PC-3 (cell line): ENCODE data around the gene OSBPL6. TPM values are rescaled to one million over a fixed set of nuclear protein-coding genes. Genes with fewer than 3 reads are reported as not detected.

ENCODE experiments used
- ATAC-seq: fragments of 200-7000 bp; cut with Tn5 transposase; 2 replicates; pipeline ENCODE4 v1.9.1; 2020; ENCODE audit warnings: mild to moderate bottlenecking, moderate library complexity
- BruUV-seq: library from RNA; stranded (reverse); fragments of 400-500 nt; replicated peaks from 2 replicates; lab custom pipeline; 2021; lab: Mats Ljungman, UMichigan
- CTCF ChIA-PET: fragments of 300-600 bp; sonication (Branson Sonifier 250); formaldehyde crosslinking; loops from one replicate; lab custom pipeline; 2022; ENCODE audit warnings: antibody characterized with exemption; lab: Charles Lee
- POLR2A ChIA-PET: fragments of 300-600 bp; sonication (Branson Sonifier 250); formaldehyde crosslinking; loops from one replicate; lab custom pipeline; 2022; ENCODE audit warnings: antibody characterized with exemption; ENCODE audit not compliant: unreplicated experiment; lab: Charles Lee
- DNase-seq: peaks from one replicate; pipeline ENCODE4 v3.0.0-alpha.2; 2015
- H2AFZ ChIP-seq: fragments of 300-600 bp; sonication (generic); 2 replicates; pipeline ENCODE4 v1.6.0; 2016; ENCODE audit warnings: antibody characterized with exemption, low read length
- H3F3A ChIP-seq: fragments of 300-600 bp; sonication (generic); one replicate; pipeline ENCODE4 v1.6.0; 2017; ENCODE audit warnings: antibody characterized with exemption, low read length, control low read depth, mild to moderate bottlenecking; ENCODE audit not compliant: unreplicated experiment
- H3K27ac ChIP-seq: fragments of 300-600 bp; sonication (generic); 2 replicates; pipeline ENCODE4 v1.5.1; 2016; ENCODE audit warnings: mild to moderate bottlenecking, low read length
- H3K27me3 ChIP-seq: fragments of 300-600 bp; sonication (generic); 2 replicates; pipeline ENCODE4 v1.6.1; 2016; ENCODE audit warnings: low read length, mixed read lengths
- H3K36me3 ChIP-seq: fragments of 300-600 bp; sonication (generic); 2 replicates; pipeline ENCODE4 v1.6.1; 2016; ENCODE audit warnings: low read depth, mixed run types, low read length, mixed read lengths
- H3K4me1 ChIP-seq: fragments of 300-600 bp; sonication (generic); 2 replicates; pipeline ENCODE4 v1.5.1; 2016; ENCODE audit warnings: low read length; ENCODE audit not compliant: insufficient read depth
- H3K4me2 ChIP-seq: fragments of 300-600 bp; sonication (generic); 2 replicates; pipeline ENCODE4 v1.6.0; 2016; ENCODE audit warnings: low read length
- H3K4me3 ChIP-seq: fragments of 300-600 bp; sonication (generic); 2 replicates; pipeline ENCODE4 v1.5.1; 2016; ENCODE audit warnings: mild to moderate bottlenecking, low read length, mixed read lengths
- H3K79me2 ChIP-seq: fragments of 300-600 bp; sonication (generic); 2 replicates; pipeline ENCODE4 v1.6.1; 2017; ENCODE audit warnings: low read length, mixed read lengths
- H3K9ac ChIP-seq: fragments of 300-600 bp; sonication (generic); 2 replicates; pipeline ENCODE4 v1.6.0; 2016; ENCODE audit warnings: mild to moderate bottlenecking, low read length
- H3K9me2 ChIP-seq: fragments of 300-600 bp; sonication (generic); replicated peaks from 2 replicates; pipeline ENCODE4 v1.6.1; 2016; ENCODE audit warnings: mixed run types, low read length, mixed read lengths
- H3K9me3 ChIP-seq: fragments of 300-600 bp; sonication (generic); 2 replicates; pipeline ENCODE4 v1.6.1; 2016; ENCODE audit warnings: low read length, mixed read lengths
- H4K20me1 ChIP-seq: fragments of 300-600 bp; sonication (generic); 2 replicates; pipeline ENCODE4 v1.6.1; 2016; ENCODE audit warnings: low read length, mixed read lengths
- EZH2 ChIP-seq: fragments of 300-600 bp; sonication (generic); IDR thresholded peaks from one replicate; pipeline ENCODE4 v1.6.1; 2017; ENCODE audit warnings: antibody characterized with exemption, mild to moderate bottlenecking, low read length; ENCODE audit not compliant: unreplicated experiment
- EZH2phosphoT487 ChIP-seq: fragments of 300-600 bp; sonication (generic); IDR thresholded peaks from 2 replicates; pipeline ENCODE4 v1.6.1; 2018; ENCODE audit warnings: mild to moderate bottlenecking, antibody characterized with exemption, low read length, borderline replicate concordance
- intact Hi-C: fragments of 100-400 bp; cut with micrococcal nuclease; formaldehyde crosslinking; loops from 2 replicates; pipeline ENCODE4 v1.9.0; 2023
- total RNA-seq: library from RNA; depleted of rRNA; stranded (reverse); fragments of >200 nt; gene quantifications from 2 replicates; pipeline ENCODE4 v1.2.3, GENCODE V29; 2014
- TF ChIP-seq, protein P1 (sequence below): fragments of 300-600 bp; sonication (generic); conservative IDR thresholded peaks from 2 replicates; pipeline ENCODE4 v1.5.1; 2017; ENCODE audit warnings: antibody characterized with exemption, low read depth, mild to moderate bottlenecking, low read length

The OSBPL6 gene
- total RNA-seq, 1 experiment from 2014 or later = 4.0 TPM

DNA sequence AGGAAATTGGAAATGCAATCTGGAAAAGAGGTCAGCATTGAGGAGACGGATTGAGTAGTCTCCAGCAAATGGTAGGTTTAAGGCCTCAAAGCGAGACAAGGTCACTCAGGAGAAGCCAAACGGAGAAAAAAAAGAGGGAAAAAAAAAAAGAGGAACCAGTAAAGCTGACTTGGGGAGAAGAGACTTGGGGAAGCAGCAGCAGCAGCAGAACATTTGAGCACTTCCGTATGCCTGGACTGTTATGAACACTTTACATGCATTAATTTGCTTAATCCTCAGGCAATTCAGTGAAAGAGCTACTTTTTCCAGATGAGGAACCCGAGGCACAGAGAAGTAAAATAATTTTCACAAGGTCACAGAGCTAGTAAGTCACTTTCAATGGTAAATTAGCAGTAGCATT, 81.3 kb downstream of the OSBPL6 start:
- no peaks in the 10 kb centered on the region for H3K79me2 ChIP-seq
- no peaks in the 10 kb centered on the region for H3K36me3 ChIP-seq
- peaks cover 21% of the 10 kb centered on the region for H3K4me1 ChIP-seq
- H3F3A ChIP-seq = no peaks in the 10 kb centered on the region
- no peak for DNase-seq
- ATAC-seq = no peak
- H3K9me3 ChIP-seq = no peaks in the 10 kb centered on the region
- H2AFZ ChIP-seq = no peak overlapping the region
- H3K9ac ChIP-seq = no peak overlapping the region
- no peak overlapping the region for H3K4me2 ChIP-seq
- H3K27ac ChIP-seq = no peak overlapping the region
- no peaks in the 10 kb centered on the region for H4K20me1 ChIP-seq
- POLR2A ChIA-PET = no interaction called here
- TF ChIP-seq, protein P1, sequence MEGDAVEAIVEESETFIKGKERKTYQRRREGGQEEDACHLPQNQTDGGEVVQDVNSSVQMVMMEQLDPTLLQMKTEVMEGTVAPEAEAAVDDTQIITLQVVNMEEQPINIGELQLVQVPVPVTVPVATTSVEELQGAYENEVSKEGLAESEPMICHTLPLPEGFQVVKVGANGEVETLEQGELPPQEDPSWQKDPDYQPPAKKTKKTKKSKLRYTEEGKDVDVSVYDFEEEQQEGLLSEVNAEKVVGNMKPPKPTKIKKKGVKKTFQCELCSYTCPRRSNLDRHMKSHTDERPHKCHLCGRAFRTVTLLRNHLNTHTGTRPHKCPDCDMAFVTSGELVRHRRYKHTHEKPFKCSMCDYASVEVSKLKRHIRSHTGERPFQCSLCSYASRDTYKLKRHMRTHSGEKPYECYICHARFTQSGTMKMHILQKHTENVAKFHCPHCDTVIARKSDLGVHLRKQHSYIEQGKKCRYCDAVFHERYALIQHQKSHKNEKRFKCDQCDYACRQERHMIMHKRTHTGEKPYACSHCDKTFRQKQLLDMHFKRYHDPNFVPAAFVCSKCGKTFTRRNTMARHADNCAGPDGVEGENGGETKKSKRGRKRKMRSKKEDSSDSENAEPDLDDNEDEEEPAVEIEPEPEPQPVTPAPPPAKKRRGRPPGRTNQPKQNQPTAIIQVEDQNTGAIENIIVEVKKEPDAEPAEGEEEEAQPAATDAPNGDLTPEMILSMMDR = no peak
- TF ChIP-seq EZH2phosphoT487 = no peak
- TF ChIP-seq EZH2 = no peak
- H3K9me2 ChIP-seq = no peaks in the 10 kb centered on the region
- intact Hi-C loops = no loop called here
- H3K4me3 ChIP-seq = no peak overlapping the region
- H3K27me3 ChIP-seq = no peaks in the 10 kb centered on the region
- no TSS peak for BruUV-seq
- CTCF ChIA-PET = interaction anchor here (0.7 kb wide), 1 partner anchor 20 kb away, joined by 6 read pairs; no protein-coding TSS in a partner anchor

GRCh38 chr2:178277741-178278197, 83.5 kb downstream of the OSBPL6 start:
- Histone ChIP-seq H3F3A (no peaks in the 10 kb centered on the region), H3K4me1 (peaks cover 30% of the 10 kb centered on the region), H3K4me2 (no peak overlapping the region), H3K36me3 (no peaks in the 10 kb centered on the region), H3K4me3 (no peak overlapping the region), H3K27me3 (no peaks in the 10 kb centered on the region), H3K79me2 (no peaks in the 10 kb centered on the region), H4K20me1 (no peaks in the 10 kb centered on the region), H3K9me2 (no peaks in the 10 kb centered on the region), H3K9me3 (no peaks in the 10 kb centered on the region), H2AFZ (no peak overlapping the region), H3K9ac (no peak overlapping the region), H3K27ac (0 out of 2 replicates have a peak overlapping the region, but pooled peaks have one; percentile 79)
- DNase-seq (no peak), ATAC-seq (no peak)
- BruUV-seq = no TSS peak
- POLR2A ChIA-PET = no interaction called here
- CTCF ChIA-PET = no interaction called here
- intact Hi-C loops = no loop called here
- TF ChIP-seq EZH2phosphoT487 = no peak
- TF ChIP-seq, protein P1 = no peak
- no peak for TF ChIP-seq EZH2

- Histone ChIP-seq H3F3A (no peaks in the 10 kb centered on the region), H3K4me2 (peak overlapping the region; percentile 48), H2AFZ (no peak overlapping the region), H3K36me3 (no peaks in the 10 kb centered on the region), H3K27ac (peak overlapping the region; percentile 79), H3K79me2 (no peaks in the 10 kb centered on the region), H3K9me3 (no peaks in the 10 kb centered on the region), H3K27me3 (no peaks in the 10 kb centered on the region), H3K9ac (peak overlapping the region; percentile 32; the same call in 1 of the 2 replicates), H4K20me1 (no peaks in the 10 kb centered on the region), H3K9me2 (no peaks in the 10 kb centered on the region), H3K4me3 (no peak overlapping the region), H3K4me1 (peaks cover 30% of the 10 kb centered on the region)
- TF ChIP-seq EZH2 (no peak), EZH2phosphoT487 (no peak)
- TF ChIP-seq, protein P1 = no peak
- ATAC-seq (peak; percentile 88), DNase-seq (peak; percentile 94)
- BruUV-seq = no TSS peak
- ChIA-PET POLR2A (no interaction called here), CTCF (interaction anchor here (0.7 kb wide), 1 partner anchor 147 kb away, joined by 4 read pairs; no protein-coding TSS in a partner anchor)
- intact Hi-C loops = loop anchor here (1.0 kb wide), 3 partner anchors 22 to 147 kb away; no protein-coding TSS in a partner anchor
These were observed 84.8 kb downstream of the OSBPL6 start for GRCh38 chr2:178279142-178279541.
